T-helper 2 cell treated with Interferon-gamma antibody and Interleukin-4, amounts not matched to agents 100 ng/mL and 5 ng/mL, for 36 hours (primary cell): ENCODE results near the gene NEUROG2. TPM values are rescaled to one million over a fixed set of nuclear protein-coding genes. Genes with fewer than 3 reads are reported as not detected.
"Not testable (repeated sequence)": the region's sequence is repeated elsewhere in the genome, so short reads cannot be mapped to it uniquely, and the experiment has no call there.

Experiments
- intact Hi-C: fragments of 100-400 bp; cut with micrococcal nuclease; formaldehyde crosslinking; loops from one replicate; pipeline ENCODE4 v1.15.1; 2023
- total RNA-seq: library from RNA; stranded (reverse); gene quantifications from 2 replicates; pipeline ENCODE4 v1.2.3, GENCODE V29; 2022

NEUROG2 gene
- total RNA-seq, 1 donor from 2014 or later = not detected

DNA sequence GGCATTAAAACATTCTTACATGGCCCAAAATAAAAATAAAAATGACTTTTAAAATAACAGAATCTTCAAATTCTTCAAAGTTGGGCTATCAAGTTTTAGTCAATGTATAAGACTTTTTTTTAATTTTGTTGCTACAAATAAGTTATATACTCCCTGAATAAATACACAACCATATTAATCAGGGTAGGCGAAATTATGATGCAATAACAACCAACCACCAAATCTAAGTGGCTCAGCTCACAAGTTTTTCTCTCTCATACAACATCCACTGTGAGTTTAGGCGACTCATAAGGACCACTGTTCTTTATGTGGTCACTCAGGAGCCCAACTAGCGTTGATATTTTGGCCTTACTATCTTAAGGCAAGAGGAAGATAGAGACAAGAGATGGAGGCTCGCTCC lies 11.2 kb downstream of the NEUROG2 start:
- intact Hi-C loops = no loop called here

GRCh38 chr4:112502871-112503270 lies 13.1 kb downstream of the NEUROG2 start:
- intact Hi-C loops = no loop called here

- intact Hi-C loops = no loop called here
Measured at GRCh38 chr4:112492321-112492720, 23.7 kb downstream of the NEUROG2 start.

DNA sequence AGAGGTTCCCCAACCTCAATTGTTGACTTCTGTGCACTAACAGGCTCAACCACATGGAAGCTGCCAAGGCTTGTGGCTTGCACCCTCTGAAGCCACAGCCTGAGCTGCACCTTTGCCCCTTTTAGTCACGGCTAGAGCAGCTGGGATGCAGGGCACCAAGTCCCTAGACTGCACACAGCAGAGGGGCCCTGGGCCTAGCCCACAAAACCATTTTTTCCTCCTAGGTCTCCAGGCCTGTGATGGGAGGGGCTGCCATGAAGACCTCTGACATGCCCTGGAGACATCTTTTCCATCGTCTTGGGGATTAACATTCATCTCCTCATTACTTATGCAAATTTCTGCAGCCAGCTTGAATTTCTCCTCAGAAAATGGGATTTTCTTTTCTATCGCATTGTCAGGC lies 25.2 kb downstream of the NEUROG2 start:
- intact Hi-C loops = not testable (repeated sequence)

GRCh38 chr4:112485930-112486329 lies 30.1 kb downstream of the NEUROG2 start:
- intact Hi-C loops = no loop called here

DNA sequence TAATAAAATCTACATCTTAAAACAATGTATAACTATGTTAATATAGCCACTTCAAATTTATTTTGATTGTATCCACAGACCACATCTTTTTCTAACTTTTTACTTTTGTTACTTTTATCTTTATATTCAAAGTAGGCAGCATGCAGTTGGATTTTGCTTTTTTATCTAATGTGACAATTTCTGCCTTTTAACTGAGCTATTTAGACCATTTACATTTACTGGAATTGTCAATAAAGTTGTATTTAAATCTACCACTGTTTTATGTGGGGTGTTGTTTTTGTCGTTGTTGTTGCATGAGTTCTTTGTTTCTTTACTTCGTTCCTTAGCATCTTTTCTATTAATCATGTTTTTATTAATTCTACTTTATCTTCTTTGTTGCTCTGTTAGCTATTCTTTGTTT lies 42.0 kb downstream of the NEUROG2 start:
- intact Hi-C loops = no loop called here

DNA sequence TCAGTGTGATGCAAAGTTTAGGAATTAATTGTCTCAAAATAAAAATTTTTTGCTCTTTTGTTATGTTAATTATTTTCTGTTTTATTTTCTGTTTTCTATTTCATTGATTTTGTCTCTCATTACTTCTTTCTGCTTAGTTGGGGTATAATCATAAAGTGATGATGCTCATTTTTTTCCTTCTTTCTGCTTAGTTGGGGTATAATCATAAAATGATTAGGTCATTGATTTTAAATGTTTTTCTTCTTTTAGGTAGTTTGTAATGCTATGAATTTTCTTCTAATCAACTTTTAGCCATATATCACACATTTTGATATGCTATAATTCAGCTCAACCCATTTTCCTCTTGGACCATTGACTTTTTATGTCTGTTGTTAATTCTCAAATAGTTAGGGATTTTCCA lies 43.7 kb downstream of the NEUROG2 start:
- intact Hi-C loops = no loop called here

Other genes with a start within 250 kb of the NEUROG2 start
- 14.6 and 14.7 TPM in 2 replicates for gene TIFA, start 230.3 kb downstream of the NEUROG2 start, total RNA-seq
- gene ALPK1, start 218.8 kb downstream of the NEUROG2 start, total RNA-seq = 9.0 and 9.6 TPM in 2 replicates
- 32.7 and 35.1 TPM in 2 replicates for gene ZGRF1, start 120.7 kb upstream of the NEUROG2 start, total RNA-seq
- 41.4 and 46.4 TPM in 2 replicates for gene LARP7, start 121.0 kb upstream of the NEUROG2 start, total RNA-seq